Measurements from ENCODE around the gene SPP1. TPM values are rescaled to one million over a fixed set of nuclear protein-coding genes. Genes with fewer than 3 reads are reported as not detected.
A peak's percentile ranks its signal among the peaks of the same experiment; 100 is the strongest.

The SPP1 gene
- total RNA-seq, 4 donors from 2014 or later = 4.3 to 31.2 (median 19.3) TPM; not detected in 1

DNA sequence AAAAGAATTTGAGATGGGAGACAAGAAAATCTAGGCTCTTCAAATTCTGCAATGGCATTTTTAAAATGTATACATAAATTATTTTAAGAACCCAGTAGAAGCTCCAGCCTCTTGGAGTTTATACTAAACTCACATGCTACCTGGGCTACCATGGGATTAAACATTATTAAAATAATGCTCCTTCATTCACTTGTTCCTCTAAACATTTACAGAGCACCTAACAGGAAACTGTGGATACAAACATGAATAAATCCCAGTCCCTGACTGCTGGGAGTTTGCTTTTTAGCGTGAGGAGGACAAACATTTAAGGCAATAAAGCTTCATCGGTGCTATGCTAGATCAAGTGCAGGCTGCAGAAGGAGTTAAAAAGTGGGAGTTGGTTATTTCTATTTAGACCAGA is 5.4 kb upstream of the SPP1 start:
- no peaks in the 10 kb centered on the region for H3K9me3 ChIP-seq
- H3K36me3 ChIP-seq = no peaks in the 10 kb centered on the region
- no peaks in the 10 kb centered on the region for H3K4me1 ChIP-seq
- no peak for DNase-seq
- no peak for TF ChIP-seq POLR2A (IDR thresholded peaks at IDR 0.05)
- TF ChIP-seq, protein P1, sequence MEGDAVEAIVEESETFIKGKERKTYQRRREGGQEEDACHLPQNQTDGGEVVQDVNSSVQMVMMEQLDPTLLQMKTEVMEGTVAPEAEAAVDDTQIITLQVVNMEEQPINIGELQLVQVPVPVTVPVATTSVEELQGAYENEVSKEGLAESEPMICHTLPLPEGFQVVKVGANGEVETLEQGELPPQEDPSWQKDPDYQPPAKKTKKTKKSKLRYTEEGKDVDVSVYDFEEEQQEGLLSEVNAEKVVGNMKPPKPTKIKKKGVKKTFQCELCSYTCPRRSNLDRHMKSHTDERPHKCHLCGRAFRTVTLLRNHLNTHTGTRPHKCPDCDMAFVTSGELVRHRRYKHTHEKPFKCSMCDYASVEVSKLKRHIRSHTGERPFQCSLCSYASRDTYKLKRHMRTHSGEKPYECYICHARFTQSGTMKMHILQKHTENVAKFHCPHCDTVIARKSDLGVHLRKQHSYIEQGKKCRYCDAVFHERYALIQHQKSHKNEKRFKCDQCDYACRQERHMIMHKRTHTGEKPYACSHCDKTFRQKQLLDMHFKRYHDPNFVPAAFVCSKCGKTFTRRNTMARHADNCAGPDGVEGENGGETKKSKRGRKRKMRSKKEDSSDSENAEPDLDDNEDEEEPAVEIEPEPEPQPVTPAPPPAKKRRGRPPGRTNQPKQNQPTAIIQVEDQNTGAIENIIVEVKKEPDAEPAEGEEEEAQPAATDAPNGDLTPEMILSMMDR (IDR thresholded peaks at IDR 0.05) = no peak
- no peak overlapping the region for H3K27ac ChIP-seq
- no peak overlapping the region for H3K4me3 ChIP-seq
- H3K27me3 ChIP-seq = no peaks in the 10 kb centered on the region

GRCh38 chr4:87971866-87972265 is 3.6 kb upstream of the SPP1 start:
- H3K4me1 ChIP-seq = no peaks in the 10 kb centered on the region
- H3K27me3 ChIP-seq = no peaks in the 10 kb centered on the region
- H3K4me3 ChIP-seq = no peak overlapping the region
- no peak overlapping the region for H3K27ac ChIP-seq
- TF ChIP-seq, protein P1 (IDR thresholded peaks at IDR 0.05) = no peak
- TF ChIP-seq POLR2A (IDR thresholded peaks at IDR 0.05) = no peak
- no peak for DNase-seq
- no peaks in the 10 kb centered on the region for H3K9me3 ChIP-seq
- no peaks in the 10 kb centered on the region for H3K36me3 ChIP-seq

DNA sequence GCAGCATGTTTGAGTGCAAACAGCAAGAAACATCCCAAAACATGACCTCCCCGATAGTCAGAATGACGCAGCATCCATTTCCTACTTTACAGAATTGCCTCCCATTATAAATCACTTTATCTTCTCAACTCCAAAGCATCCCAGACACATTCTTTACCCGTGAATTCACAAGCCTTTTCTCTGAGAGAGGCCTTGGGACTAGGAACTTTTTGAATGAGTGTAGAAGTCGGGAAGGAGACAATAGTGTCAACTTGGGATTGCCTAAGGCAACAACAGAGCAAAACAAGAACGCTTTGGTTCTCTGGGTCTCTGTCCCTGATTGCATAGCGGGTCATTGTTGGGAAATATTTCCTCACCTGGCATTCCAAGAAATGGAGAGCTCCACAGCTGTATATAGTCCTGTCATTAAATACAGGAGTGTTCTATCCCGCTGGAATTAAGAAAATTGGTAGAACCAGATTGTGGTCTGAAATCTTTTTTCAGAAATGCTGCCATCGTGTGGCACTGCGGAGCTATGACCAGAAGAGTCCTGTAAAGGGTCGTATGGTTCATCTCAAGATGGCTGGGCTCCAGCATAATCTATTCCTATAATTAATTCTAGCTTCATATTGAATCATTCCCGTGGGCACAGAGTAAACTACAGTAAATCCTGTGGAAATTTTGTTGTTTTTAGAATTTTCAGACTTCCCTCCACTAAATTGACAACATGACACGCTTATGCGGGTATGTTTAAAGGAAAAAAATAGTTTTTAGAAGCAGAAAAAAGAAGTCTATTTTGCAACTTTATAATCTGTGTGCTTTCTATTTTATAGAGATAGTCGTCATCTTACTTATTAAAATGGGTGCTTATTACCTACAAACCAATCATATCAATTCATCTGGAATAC is 2.0 kb upstream of the SPP1 start:
- no peaks in the 10 kb centered on the region for H3K4me1 ChIP-seq
- DNase-seq = peak in 1 of 3 donors; percentile 66
- no peak overlapping the region for H3K4me3 ChIP-seq
- no peaks in the 10 kb centered on the region for H3K36me3 ChIP-seq
- H3K9me3 ChIP-seq = no peaks in the 10 kb centered on the region
- no peak for TF ChIP-seq POLR2A (IDR thresholded peaks at IDR 0.05)
- TF ChIP-seq, protein P1 (IDR thresholded peaks at IDR 0.05) = peak; percentile 25 to 73 (median 62)
- no peak overlapping the region for H3K27ac ChIP-seq
- H3K27me3 ChIP-seq = no peaks in the 10 kb centered on the region

- H3K4me3 ChIP-seq = no peak overlapping the region
- no peak for DNase-seq
- no peaks in the 10 kb centered on the region for H3K36me3 ChIP-seq
- H3K4me1 ChIP-seq = no peaks in the 10 kb centered on the region
- no peaks in the 10 kb centered on the region for H3K27me3 ChIP-seq
- TF ChIP-seq, protein P1 (IDR thresholded peaks at IDR 0.05) = no peak
- TF ChIP-seq POLR2A (IDR thresholded peaks at IDR 0.05) = no peak
- no peaks in the 10 kb centered on the region for H3K9me3 ChIP-seq
- H3K27ac ChIP-seq = no peak overlapping the region
Observed at GRCh38 chr4:87974856-87975462, 555 bp upstream of the SPP1 start.

DNA sequence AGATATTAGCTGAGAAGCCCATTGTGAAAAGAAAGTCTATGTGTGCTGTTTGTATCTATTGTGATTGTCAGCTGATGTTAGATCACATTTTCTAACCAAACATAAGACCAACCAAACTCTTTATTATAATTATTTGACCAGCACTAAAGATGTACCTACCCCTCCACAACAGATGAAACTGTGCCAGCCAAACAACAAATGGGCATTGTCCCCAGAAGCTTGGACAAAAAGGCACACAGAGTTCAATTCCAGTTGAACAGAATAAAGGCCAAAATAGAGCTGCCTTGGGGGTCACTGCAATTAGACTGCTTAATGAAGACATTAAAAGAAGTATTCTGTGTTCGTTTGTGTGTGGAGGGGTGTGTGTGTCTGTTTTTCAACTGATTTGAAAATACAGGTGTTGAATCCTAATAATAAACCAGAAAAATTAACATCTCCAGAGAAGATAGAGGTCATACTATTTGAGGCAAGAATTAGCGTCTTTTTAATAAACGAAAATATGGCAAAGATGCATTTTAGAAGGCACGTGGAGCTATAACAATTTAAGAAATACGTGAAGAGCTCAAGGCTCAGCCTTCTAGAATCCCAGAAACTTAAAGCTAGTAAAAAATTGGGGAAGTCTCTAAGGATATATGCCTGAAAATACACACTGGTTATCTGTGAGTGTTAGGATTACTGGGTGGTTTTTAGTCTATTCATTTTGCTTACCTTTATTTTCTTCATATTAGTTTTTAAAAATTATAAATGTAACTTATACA is 2.2 kb downstream of the SPP1 start:
- Histone ChIP-seq H3K27ac (no peak overlapping the region), H3K4me3 (no peak overlapping the region), H3K9me3 (no peaks in the 10 kb centered on the region), H3K36me3 (no peaks in the 10 kb centered on the region), H3K27me3 (no peaks in the 10 kb centered on the region), H3K4me1 (no peaks in the 10 kb centered on the region)
- no peak for DNase-seq
- TF ChIP-seq POLR2A (IDR thresholded peaks at IDR 0.05) = no peak
- TF ChIP-seq, protein P1 (IDR thresholded peaks at IDR 0.05) = no peak

Measured in Peyer's patch (tissue), 4 donors.